WTC11 (cell line): ENCODE results near the gene NUDT21. TPM values are rescaled to one million over a fixed set of nuclear protein-coding genes. Genes with fewer than 3 reads are reported as not detected.

Experiments
- ATAC-seq: fragments of 200-7000 bp; cut with Tn5 transposase; 2 replicates; pipeline ENCODE4 v1.10.0; 2021; ENCODE audit warnings: mild to moderate bottlenecking, moderate library complexity
- CTCF ChIA-PET: fragments of 300-600 bp; sonication (Branson Sonifier 250); formaldehyde crosslinking; loops from one replicate; lab custom pipeline; 2021; ENCODE audit warnings: antibody characterized with exemption; lab: Charles Lee
- POLR2A ChIA-PET: fragments of 350-600 bp; sonication (Branson Sonifier 250); formaldehyde crosslinking; loops from one replicate; lab custom pipeline; 2021; ENCODE audit warnings: antibody characterized with exemption; lab: Charles Lee
- DNase-seq: peaks from one replicate; pipeline ENCODE4 v3.0.0; 2021; ENCODE audit warnings: low spot score
- H3K27ac Mint-ChIP-seq: 2 replicates; pipeline ENCODE4 v1.8.0; 2021; ENCODE audit warnings: mixed read lengths
- H3K27me3 Mint-ChIP-seq: 2 replicates; pipeline ENCODE4 v1.8.0; 2021; ENCODE audit warnings: low read depth, mild to moderate bottlenecking, moderate library complexity, mixed read lengths
- H3K36me3 Mint-ChIP-seq: 2 replicates; pipeline ENCODE4 v1.8.0; 2021; ENCODE audit warnings: mixed read lengths
- H3K4me1 Mint-ChIP-seq: 2 replicates; pipeline ENCODE4 v1.8.0; 2022; ENCODE audit warnings: mixed read lengths
- H3K4me3 Mint-ChIP-seq: 2 replicates; pipeline ENCODE4 v1.8.0; 2021; ENCODE audit warnings: mild to moderate bottlenecking, moderate library complexity, mixed read lengths
- H3K9me3 Mint-ChIP-seq: 2 replicates; pipeline ENCODE4 v1.8.0; 2021; ENCODE audit warnings: mixed read lengths
- ATF3 ChIP-seq: sonication (generic); formaldehyde crosslinking; conservative IDR thresholded peaks from 2 replicates; pipeline ENCODE4 v1.8.1; 2022; ENCODE audit warnings: mild to moderate bottlenecking, missing genetic modification reagents
- E2F5 ChIP-seq: sonication (generic); formaldehyde crosslinking; IDR thresholded peaks from 2 replicates; pipeline ENCODE4 v1.8.1; 2022; ENCODE audit warnings: mild to moderate bottlenecking, moderate library complexity, missing genetic modification reagents
- ELF4 ChIP-seq: sonication (generic); formaldehyde crosslinking; IDR thresholded peaks from 2 replicates; pipeline ENCODE4 v1.8.1; 2022; ENCODE audit warnings: low read depth, mild to moderate bottlenecking, moderate library complexity, missing genetic modification reagents
- GABPB1 ChIP-seq: sonication (generic); formaldehyde crosslinking; IDR thresholded peaks from 2 replicates; pipeline ENCODE4 v1.8.1; 2023; ENCODE audit warnings: mild to moderate bottlenecking, missing genetic modification reagents
- GTF2I ChIP-seq: fragments of 250-450 bp; sonication (Bioruptor Pico); conservative IDR thresholded peaks from 2 replicates; pipeline ENCODE4 v1.4.0; 2021; ENCODE audit warnings: mild to moderate bottlenecking
- HMGA2 ChIP-seq: fragments of 250-450 bp; sonication (Bioruptor Pico); IDR thresholded peaks from 2 replicates; pipeline ENCODE4 v1.4.0; 2021; ENCODE audit warnings: mild to moderate bottlenecking, moderate library complexity
- MLX ChIP-seq: sonication (generic); formaldehyde crosslinking; IDR thresholded peaks from 2 replicates; pipeline ENCODE4 v1.8.1; 2023; ENCODE audit warnings: mild to moderate bottlenecking, missing genetic modification reagents, moderate library complexity
- MXD4 ChIP-seq: fragments of 250-450 bp; sonication (Bioruptor Pico); IDR thresholded peaks from 2 replicates; pipeline ENCODE4 v1.8.0; 2021; ENCODE audit warnings: mild to moderate bottlenecking, moderate library complexity, borderline replicate concordance
- MYBL2 ChIP-seq: sonication (generic); formaldehyde crosslinking; IDR thresholded peaks from 2 replicates; pipeline ENCODE4 v1.8.1; 2023; ENCODE audit warnings: mild to moderate bottlenecking, moderate library complexity, missing genetic modification reagents
- OVOL2 ChIP-seq: fragments of 250-450 bp; sonication (Bioruptor Pico); IDR thresholded peaks from 2 replicates; pipeline ENCODE4 v1.9.0; 2021; ENCODE audit warnings: mild to moderate bottlenecking, borderline replicate concordance
- PREB ChIP-seq: sonication (generic); formaldehyde crosslinking; IDR thresholded peaks from 2 replicates; pipeline ENCODE4 v1.8.1; 2022; ENCODE audit warnings: mild to moderate bottlenecking, missing genetic modification reagents, moderate library complexity, borderline replicate concordance
- SMAD3 ChIP-seq: sonication (generic); formaldehyde crosslinking; IDR thresholded peaks from 2 replicates; pipeline ENCODE4 v1.8.0; 2022; ENCODE audit warnings: missing genetic modification reagents, mild to moderate bottlenecking, borderline replicate concordance
- TP53 ChIP-seq: sonication (generic); formaldehyde crosslinking; IDR thresholded peaks from 2 replicates; pipeline ENCODE4 v1.8.1; 2023; ENCODE audit warnings: mild to moderate bottlenecking, missing genetic modification reagents
- ZNF219 ChIP-seq: sonication (generic); formaldehyde crosslinking; IDR thresholded peaks from 2 replicates; pipeline ENCODE4 v1.8.0; 2023; ENCODE audit warnings: missing genetic modification reagents, mild to moderate bottlenecking, borderline replicate concordance
- ZNF423 ChIP-seq: fragments of 250-450 bp; sonication (Bioruptor Pico); IDR thresholded peaks from 2 replicates; pipeline ENCODE4 v2.1.2; 2022; ENCODE audit warnings: mild to moderate bottlenecking, moderate library complexity
- total RNA-seq: library from RNA; stranded (reverse); gene quantifications from 3 replicates; pipeline ENCODE4 v1.2.3, GENCODE V29; 2021
- TF ChIP-seq, protein P1 (sequence below): sonication (generic); formaldehyde crosslinking; IDR thresholded peaks from 2 replicates; pipeline ENCODE4 v1.8.1; 2023; ENCODE audit warnings: mild to moderate bottlenecking, missing genetic modification reagents
- TF ChIP-seq, protein P2 (sequence below): sonication (generic); formaldehyde crosslinking; IDR thresholded peaks from 2 replicates; pipeline ENCODE4 v1.8.0; 2023; ENCODE audit warnings: missing genetic modification reagents, mild to moderate bottlenecking, borderline replicate concordance
- TF ChIP-seq, protein P3 (sequence below): sonication (generic); formaldehyde crosslinking; IDR thresholded peaks from 2 replicates; pipeline ENCODE4 v1.8.0; 2022; ENCODE audit warnings: mild to moderate bottlenecking, missing genetic modification reagents
- TF ChIP-seq, protein P4 (sequence below): fragments of 250-450 bp; sonication (Bioruptor Pico); IDR thresholded peaks from 2 replicates; pipeline ENCODE4 v1.9.0; 2021; ENCODE audit warnings: mild to moderate bottlenecking, borderline replicate concordance

The NUDT21 gene
- total RNA-seq, 1 experiment from 2014 or later: 263 TPM

DNA sequence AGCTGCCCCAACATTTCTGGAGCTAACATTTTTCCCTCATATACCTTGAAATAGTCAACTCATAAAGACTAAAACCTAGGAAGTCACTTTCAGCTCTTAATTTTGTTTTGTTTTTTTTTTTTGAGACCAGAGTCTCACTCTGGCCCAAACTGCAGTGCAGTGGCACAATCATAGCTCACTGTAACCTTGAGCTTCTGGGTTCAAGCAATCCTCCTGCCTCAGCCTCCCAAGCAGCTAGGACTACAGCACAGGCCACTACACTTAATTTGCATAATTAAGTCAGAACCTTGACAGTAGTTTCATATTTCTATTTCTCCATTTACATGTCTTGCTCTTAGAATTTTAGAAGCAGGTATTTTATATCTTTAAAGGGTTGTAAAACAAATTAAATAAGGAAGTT, 30.5 kb downstream of the NUDT21 start:
- ATAC-seq (no peak), DNase-seq (no peak)
- Mint-ChIP-seq H3K4me1 (peaks cover 43% of the 10 kb centered on the region), H3K9me3 (no peaks in the 10 kb centered on the region), H3K4me3 (no peak overlapping the region), H3K27me3 (peaks cover 14% of the 10 kb centered on the region), H3K36me3 (no peaks in the 10 kb centered on the region), H3K27ac (no peak overlapping the region)
- POLR2A ChIA-PET: no interaction called here
- TF ChIP-seq MXD4 (no peak), MYBL2 (CRISPR knock-in tag) (no peak), OVOL2 (no peak), ELF4 (no peak), GABPB1 (CRISPR knock-in tag) (no peak), MLX (no peak), PREB (CRISPR knock-in tag) (no peak), E2F5 (no peak), ATF3 (CRISPR knock-in tag) (no peak), TP53 (no peak), GTF2I (CRISPR knock-in tag) (no peak), ZNF423 (no peak), SMAD3 (CRISPR knock-in tag) (no peak), HMGA2 (CRISPR knock-in tag) (no peak), ZNF219 (CRISPR knock-in tag) (no peak)
- TF ChIP-seq, protein P1, sequence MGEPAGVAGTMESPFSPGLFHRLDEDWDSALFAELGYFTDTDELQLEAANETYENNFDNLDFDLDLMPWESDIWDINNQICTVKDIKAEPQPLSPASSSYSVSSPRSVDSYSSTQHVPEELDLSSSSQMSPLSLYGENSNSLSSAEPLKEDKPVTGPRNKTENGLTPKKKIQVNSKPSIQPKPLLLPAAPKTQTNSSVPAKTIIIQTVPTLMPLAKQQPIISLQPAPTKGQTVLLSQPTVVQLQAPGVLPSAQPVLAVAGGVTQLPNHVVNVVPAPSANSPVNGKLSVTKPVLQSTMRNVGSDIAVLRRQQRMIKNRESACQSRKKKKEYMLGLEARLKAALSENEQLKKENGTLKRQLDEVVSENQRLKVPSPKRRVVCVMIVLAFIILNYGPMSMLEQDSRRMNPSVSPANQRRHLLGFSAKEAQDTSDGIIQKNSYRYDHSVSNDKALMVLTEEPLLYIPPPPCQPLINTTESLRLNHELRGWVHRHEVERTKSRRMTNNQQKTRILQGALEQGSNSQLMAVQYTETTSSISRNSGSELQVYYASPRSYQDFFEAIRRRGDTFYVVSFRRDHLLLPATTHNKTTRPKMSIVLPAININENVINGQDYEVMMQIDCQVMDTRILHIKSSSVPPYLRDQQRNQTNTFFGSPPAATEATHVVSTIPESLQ: no peak
- TF ChIP-seq, protein P2, sequence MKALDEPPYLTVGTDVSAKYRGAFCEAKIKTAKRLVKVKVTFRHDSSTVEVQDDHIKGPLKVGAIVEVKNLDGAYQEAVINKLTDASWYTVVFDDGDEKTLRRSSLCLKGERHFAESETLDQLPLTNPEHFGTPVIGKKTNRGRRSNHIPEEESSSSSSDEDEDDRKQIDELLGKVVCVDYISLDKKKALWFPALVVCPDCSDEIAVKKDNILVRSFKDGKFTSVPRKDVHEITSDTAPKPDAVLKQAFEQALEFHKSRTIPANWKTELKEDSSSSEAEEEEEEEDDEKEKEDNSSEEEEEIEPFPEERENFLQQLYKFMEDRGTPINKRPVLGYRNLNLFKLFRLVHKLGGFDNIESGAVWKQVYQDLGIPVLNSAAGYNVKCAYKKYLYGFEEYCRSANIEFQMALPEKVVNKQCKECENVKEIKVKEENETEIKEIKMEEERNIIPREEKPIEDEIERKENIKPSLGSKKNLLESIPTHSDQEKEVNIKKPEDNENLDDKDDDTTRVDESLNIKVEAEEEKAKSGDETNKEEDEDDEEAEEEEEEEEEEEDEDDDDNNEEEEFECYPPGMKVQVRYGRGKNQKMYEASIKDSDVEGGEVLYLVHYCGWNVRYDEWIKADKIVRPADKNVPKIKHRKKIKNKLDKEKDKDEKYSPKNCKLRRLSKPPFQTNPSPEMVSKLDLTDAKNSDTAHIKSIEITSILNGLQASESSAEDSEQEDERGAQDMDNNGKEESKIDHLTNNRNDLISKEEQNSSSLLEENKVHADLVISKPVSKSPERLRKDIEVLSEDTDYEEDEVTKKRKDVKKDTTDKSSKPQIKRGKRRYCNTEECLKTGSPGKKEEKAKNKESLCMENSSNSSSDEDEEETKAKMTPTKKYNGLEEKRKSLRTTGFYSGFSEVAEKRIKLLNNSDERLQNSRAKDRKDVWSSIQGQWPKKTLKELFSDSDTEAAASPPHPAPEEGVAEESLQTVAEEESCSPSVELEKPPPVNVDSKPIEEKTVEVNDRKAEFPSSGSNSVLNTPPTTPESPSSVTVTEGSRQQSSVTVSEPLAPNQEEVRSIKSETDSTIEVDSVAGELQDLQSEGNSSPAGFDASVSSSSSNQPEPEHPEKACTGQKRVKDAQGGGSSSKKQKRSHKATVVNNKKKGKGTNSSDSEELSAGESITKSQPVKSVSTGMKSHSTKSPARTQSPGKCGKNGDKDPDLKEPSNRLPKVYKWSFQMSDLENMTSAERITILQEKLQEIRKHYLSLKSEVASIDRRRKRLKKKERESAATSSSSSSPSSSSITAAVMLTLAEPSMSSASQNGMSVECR: no peak
- TF ChIP-seq, protein P3, sequence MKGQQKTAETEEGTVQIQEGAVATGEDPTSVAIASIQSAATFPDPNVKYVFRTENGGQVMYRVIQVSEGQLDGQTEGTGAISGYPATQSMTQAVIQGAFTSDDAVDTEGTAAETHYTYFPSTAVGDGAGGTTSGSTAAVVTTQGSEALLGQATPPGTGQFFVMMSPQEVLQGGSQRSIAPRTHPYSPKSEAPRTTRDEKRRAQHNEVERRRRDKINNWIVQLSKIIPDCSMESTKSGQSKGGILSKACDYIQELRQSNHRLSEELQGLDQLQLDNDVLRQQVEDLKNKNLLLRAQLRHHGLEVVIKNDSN (CRISPR knock-in tag): no peak
- TF ChIP-seq, protein P4, sequence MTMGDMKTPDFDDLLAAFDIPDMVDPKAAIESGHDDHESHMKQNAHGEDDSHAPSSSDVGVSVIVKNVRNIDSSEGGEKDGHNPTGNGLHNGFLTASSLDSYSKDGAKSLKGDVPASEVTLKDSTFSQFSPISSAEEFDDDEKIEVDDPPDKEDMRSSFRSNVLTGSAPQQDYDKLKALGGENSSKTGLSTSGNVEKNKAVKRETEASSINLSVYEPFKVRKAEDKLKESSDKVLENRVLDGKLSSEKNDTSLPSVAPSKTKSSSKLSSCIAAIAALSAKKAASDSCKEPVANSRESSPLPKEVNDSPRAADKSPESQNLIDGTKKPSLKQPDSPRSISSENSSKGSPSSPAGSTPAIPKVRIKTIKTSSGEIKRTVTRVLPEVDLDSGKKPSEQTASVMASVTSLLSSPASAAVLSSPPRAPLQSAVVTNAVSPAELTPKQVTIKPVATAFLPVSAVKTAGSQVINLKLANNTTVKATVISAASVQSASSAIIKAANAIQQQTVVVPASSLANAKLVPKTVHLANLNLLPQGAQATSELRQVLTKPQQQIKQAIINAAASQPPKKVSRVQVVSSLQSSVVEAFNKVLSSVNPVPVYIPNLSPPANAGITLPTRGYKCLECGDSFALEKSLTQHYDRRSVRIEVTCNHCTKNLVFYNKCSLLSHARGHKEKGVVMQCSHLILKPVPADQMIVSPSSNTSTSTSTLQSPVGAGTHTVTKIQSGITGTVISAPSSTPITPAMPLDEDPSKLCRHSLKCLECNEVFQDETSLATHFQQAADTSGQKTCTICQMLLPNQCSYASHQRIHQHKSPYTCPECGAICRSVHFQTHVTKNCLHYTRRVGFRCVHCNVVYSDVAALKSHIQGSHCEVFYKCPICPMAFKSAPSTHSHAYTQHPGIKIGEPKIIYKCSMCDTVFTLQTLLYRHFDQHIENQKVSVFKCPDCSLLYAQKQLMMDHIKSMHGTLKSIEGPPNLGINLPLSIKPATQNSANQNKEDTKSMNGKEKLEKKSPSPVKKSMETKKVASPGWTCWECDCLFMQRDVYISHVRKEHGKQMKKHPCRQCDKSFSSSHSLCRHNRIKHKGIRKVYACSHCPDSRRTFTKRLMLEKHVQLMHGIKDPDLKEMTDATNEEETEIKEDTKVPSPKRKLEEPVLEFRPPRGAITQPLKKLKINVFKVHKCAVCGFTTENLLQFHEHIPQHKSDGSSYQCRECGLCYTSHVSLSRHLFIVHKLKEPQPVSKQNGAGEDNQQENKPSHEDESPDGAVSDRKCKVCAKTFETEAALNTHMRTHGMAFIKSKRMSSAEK (CRISPR knock-in tag): no peak
- CTCF ChIA-PET: no interaction called here
